Measurements from ENCODE around the gene ENG. TPM values are rescaled to one million over a fixed set of nuclear protein-coding genes. Genes with fewer than 3 reads are reported as not detected.
A peak's percentile ranks its signal among the peaks of the same experiment; 100 is the strongest.
"Not testable (repeated sequence)": the region's sequence is repeated elsewhere in the genome, so short reads cannot be mapped to it uniquely, and the experiment has no call there.

The ENG gene
- total and polyA plus RNA-seq, 11 donors = 116 to 252 (median 144) TPM

GRCh38 chr9:127847178-127847510, 7.3 kb downstream of the ENG start:
- H3K27ac ChIP-seq = peak overlapping the region; percentile 57 to 98 (median 94)
- ATAC-seq (peak; percentile 43 to 56 (median 46)), DNase-seq (peak in 2 of 5 donors; percentile 62 to 63)
- intact Hi-C loops (cut with DNase I) = no loop called here
- peaks cover 0 to 62% (median 42%) of the 10 kb centered on the region in 9 donors for H3K36me3 ChIP-seq
- peaks cover 6 to 80% (median 52%) of the 10 kb centered on the region in 12 donors for H3K4me1 ChIP-seq
- TF ChIP-seq POLR2A (IDR thresholded peaks at IDR 0.05) (no peak), CTCF (IDR thresholded peaks at IDR 0.05) (no peak)
- H3K27me3 ChIP-seq = no peaks in the 10 kb centered on the region
- H3K4me3 ChIP-seq = peak overlapping the region in 11 of 12 donors; percentile 27 to 94 (median 88)
- peaks cover 0 to 17% (median 7%) of the 10 kb centered on the region in 12 donors for H3K9me3 ChIP-seq
- WGBS, 4 donors = 31 to 48% (median 39%) methylated on average over 5 to 6 of the region's 6 CpGs

DNA sequence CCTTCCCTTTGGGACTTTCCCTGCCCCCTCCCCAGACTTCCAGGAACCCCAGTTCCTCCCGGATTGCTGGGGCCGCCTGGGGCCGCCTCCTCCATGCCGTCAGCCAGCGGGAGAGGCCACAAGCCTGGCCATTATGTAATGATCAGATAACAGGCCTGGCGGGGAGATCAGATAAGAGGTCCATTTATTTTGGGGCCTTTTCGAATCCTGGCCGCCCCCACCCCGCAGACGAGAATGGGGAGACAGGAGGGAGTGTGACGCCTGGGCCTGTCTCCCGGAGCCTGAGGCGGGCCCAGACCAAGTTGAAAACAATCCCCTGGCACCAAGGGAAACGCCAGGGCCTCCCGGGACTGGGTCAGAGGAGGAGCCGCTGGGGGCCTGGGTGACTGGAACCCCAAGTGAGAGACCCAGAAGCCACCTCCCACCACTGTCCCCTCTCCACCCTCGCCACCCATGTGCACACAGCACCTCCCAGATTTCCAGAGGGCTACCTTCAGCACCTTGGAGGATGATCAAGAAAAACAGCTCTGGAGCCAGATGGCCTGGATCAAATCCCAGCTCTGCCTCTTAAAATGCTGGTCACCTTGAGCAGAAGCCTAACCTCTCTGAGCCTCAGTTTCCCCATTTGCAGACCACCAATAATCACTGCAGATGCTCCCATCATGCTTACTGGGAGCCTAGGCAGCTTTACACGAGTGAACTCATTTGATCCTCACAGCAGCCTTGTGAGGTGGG, 7.8 kb downstream of the ENG start:
- TF ChIP-seq POLR2A (IDR thresholded peaks at IDR 0.05) = no peak
- TF ChIP-seq CTCF (IDR thresholded peaks at IDR 0.05) = no peak
- H3K4me1 ChIP-seq = peaks cover 6 to 85% (median 55%) of the 10 kb centered on the region in 12 donors
- WGBS, 4 donors = 46 to 56% (median 55%) methylated on average over 17 to 18 of the region's 18 CpGs
- H3K36me3 ChIP-seq = peaks cover 0 to 66% (median 42%) of the 10 kb centered on the region in 9 donors
- peak; percentile 69 to 84 (median 78) for DNase-seq
- intact Hi-C loops (cut with DNase I) = no loop called here
- peaks cover 0 to 17% (median 7%) of the 10 kb centered on the region in 12 donors for H3K9me3 ChIP-seq
- peak overlapping the region in 11 of 12 donors; percentile 27 to 94 (median 88) for H3K4me3 ChIP-seq
- peak; percentile 39 to 73 (median 64) for ATAC-seq
- H3K27ac ChIP-seq = peak overlapping the region; percentile 70 to 98 (median 94)
- no peaks in the 10 kb centered on the region for H3K27me3 ChIP-seq

- H3K36me3 ChIP-seq = peaks cover 0 to 66% (median 46%) of the 10 kb centered on the region in 9 donors
- intact Hi-C loops (cut with DNase I) = loop anchor here in 1 of 10 donors (2.0 kb wide), 1 partner anchor 13 kb away; no protein-coding TSS in a partner anchor
Observed at GRCh38 chr9:127845619-127846018, 8.8 kb downstream of the ENG start.

DNA sequence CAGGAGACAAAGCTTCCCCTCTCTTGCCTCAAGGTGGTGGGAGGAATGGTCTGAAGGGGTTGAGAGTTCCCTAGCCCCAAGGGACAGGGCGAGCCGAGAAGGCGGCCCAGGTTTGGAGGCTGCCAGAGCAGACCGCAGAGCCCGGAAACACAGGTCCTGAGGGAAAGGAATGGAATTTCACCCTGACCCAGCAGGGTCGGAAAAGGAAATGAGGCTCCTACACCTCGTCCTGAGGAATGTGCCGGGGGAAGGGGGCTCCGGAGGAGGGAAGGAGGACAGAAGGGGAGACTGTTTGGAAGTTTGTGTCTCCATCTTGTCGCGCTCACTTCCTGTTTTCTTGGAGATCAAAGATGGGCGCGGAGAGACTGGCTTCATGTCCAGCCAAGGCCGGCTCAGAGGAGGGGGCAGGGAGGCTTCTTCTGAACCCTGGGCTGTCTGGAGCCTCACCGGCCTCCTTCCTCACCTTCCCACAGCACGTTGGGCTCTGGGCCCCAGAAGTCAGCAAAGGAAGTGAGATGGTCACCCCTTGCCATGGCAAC, 9.6 kb downstream of the ENG start:
- intact Hi-C loops (cut with DNase I) = loop anchor here in 1 of 10 donors (2.0 kb wide), 1 partner anchor 14 kb away; no protein-coding TSS in a partner anchor
- DNase-seq = peak; percentile 75 to 80 (median 78)
- WGBS, 4 donors = 44 to 61% (median 54%) methylated on average over 16 of the region's 16 CpGs
- no peaks in the 10 kb centered on the region for H3K27me3 ChIP-seq
- peak; percentile 52 to 72 (median 64) for ATAC-seq
- H3K4me3 ChIP-seq = peak overlapping the region in 8 of 12 donors; percentile 16 to 94 (median 62)
- H3K27ac ChIP-seq = peak overlapping the region; percentile 70 to 98 (median 94)
- peaks cover 6 to 88% (median 68%) of the 10 kb centered on the region in 12 donors for H3K4me1 ChIP-seq
- peaks cover 0 to 14% (median 7%) of the 10 kb centered on the region in 12 donors for H3K9me3 ChIP-seq
- TF ChIP-seq POLR2A (IDR thresholded peaks at IDR 0.05) (no peak), CTCF (IDR thresholded peaks at IDR 0.05) (no peak)
- H3K36me3 ChIP-seq = peaks cover 0 to 66% (median 46%) of the 10 kb centered on the region in 9 donors

More at GRCh38 chr9:127845619-127846018, 8.8 kb downstream of the ENG start:
- H3K4me1 ChIP-seq = peaks cover 6 to 88% (median 62%) of the 10 kb centered on the region in 12 donors
- not testable (repeated sequence) for ATAC-seq, DNase-seq, H3K27me3 ChIP-seq
- WGBS, 4 donors = 87 to 92% (median 90%) methylated on average over 4 of the region's 4 CpGs
- peak overlapping the region in 9 of 12 donors; percentile 7 to 94 (median 90) for H3K4me3 ChIP-seq
- H3K9me3 ChIP-seq = peaks cover 0 to 17% (median 7%) of the 10 kb centered on the region in 12 donors
- H3K27ac ChIP-seq = peak overlapping the region; percentile 70 to 98 (median 94)

Measured in heart left ventricle (tissue), 16 donors.